Ovary (tissue), 9 donors: ENCODE results near the gene CDK5R2. TPM values are rescaled to one million over a fixed set of nuclear protein-coding genes. Genes with fewer than 3 reads are reported as not detected.

ENCODE experiments used
- DNase-seq, 5 donors: peaks; one replicate each; pipeline ENCODE4 v3.0.0-alpha.2; 2019 to 2020
- H3K27ac ChIP-seq, 2 donors: fragments of 200-600 bp; one replicate each; pipeline versions ENCODE4 v1.5.1 to v1.8.0; 2019 to 2022
- H3K27me3 ChIP-seq: fragments of 200-600 bp; one replicate; pipeline ENCODE4 v1.8.0; 2022
- H3K36me3 ChIP-seq: fragments of 200-600 bp; sonication (generic); one replicate; pipeline ENCODE4 v1.5.1; 2019
- H3K4me1 ChIP-seq: one replicate; pipeline ENCODE4 v1.8.1; 2013; ENCODE audit warnings: mild to moderate bottlenecking, moderate library complexity; ENCODE audit not compliant: insufficient read depth
- H3K4me3 ChIP-seq: fragments of 200-600 bp; sonication (generic); one replicate; pipeline ENCODE4 v1.5.1; 2017
- H3K9me3 ChIP-seq, 2 donors: fragments of 200-600 bp in 1 of 2; sonication (generic) in 1 of 2; one replicate each; pipeline versions ENCODE4 v1.5.1 to v1.8.1; 2013 to 2019; ENCODE audit warnings: mild to moderate bottlenecking in 1 of 2, moderate library complexity in 1 of 2
- CTCF ChIP-seq, 3 donors: fragments of 450-650 bp in 2 of 3; fragments of 200-600 bp in 1 of 3; IDR thresholded peaks; one replicate each; pipeline versions ENCODE4 v1.5.1 to v1.8.0; 2016 to 2022; ENCODE audit warnings: antibody characterized with exemption in 3 of 3, mild to moderate bottlenecking in 1 of 3
- EP300 ChIP-seq: sonication (generic); formaldehyde crosslinking; IDR thresholded peaks from one replicate; pipeline ENCODE4 v1.6.1; 2017; ENCODE audit warnings: antibody characterized with exemption
- POLR2A ChIP-seq: fragments of 450-650 bp; IDR thresholded peaks from one replicate; pipeline ENCODE4 v1.6.1; 2017; ENCODE audit warnings: antibody characterized with exemption, mild to moderate bottlenecking, moderate library complexity
- WGBS, 3 donors: extraction: QIAGEN DNeasy Blood & Tissue Kit in 1 of 3; methylation state at CpG; one replicate each; pipeline versions ENCODE4 v1.1.5 to v1.1.7; 2013 to 2017; 5-methylcytosine and 5-hydroxymethylcytosine counted together
- intact Hi-C, 4 donors: fragments of 100-400 bp; cut with DNase I; formaldehyde crosslinking; loops; one replicate each; pipeline versions ENCODE4 v1.11.0 to v1.15.1; 2022 to 2023
- polyA plus RNA-seq, 2 donors: library from polyadenylated mRNA; stranded (reverse); fragments of 200-250 nt in 1 of 2; fragments of 350-450 nt in 1 of 2; fragmentation: Illumina TruSeq in 1 of 2; extraction: RNeasy Lipid Tissue Mini Kit (QIAGEN cat#74804) in 1 of 2; gene quantifications; one replicate each; pipeline ENCODE4 v1.2.3, GENCODE V29; 2013 to 2014
- total RNA-seq, 7 donors: library from RNA; depleted of rRNA in 2 of 7; stranded (reverse); fragments of >200 nt in 2 of 7; fragmentation: NEBNext Ultra II Directional in 3 of 7; extraction: Animal tissue kit (Norgen Biotek cat#: 25700) in 3 of 7; gene quantifications; one replicate each; pipeline versions ENCODE4 v1.1.0 to v1.2.4, GENCODE V29; 2016 to 2023
- donor health status: DM: no; HTN: no; CAD: no; lungs with moderate emphysema.
- donor health status: DM: no; HTN: no; CAD: no.
- donor health status: Bipolar disorder and iron deficiency.
- donor health status: DM: yes; HTN: yes; CAD: no.
- donor health status: DM: no; HTN: no; CAD: no.
- donor health status: DM: yes; HTN: yes; CAD: no.

The CDK5R2 gene
- total and polyA plus RNA-seq, 9 donors, result not detected

- 7 to 13% (median 10%) methylated on average over 28 of the region's 28 CpGs for WGBS, 3 donors
- H3K4me3 ChIP-seq, result no peak overlapping the region
- H3K9me3 ChIP-seq, result no peaks in the 10 kb centered on the region
- intact Hi-C loops, result no loop called here
- DNase-seq, result no peak
- no peak overlapping the region for H3K27ac ChIP-seq
- H3K27me3 ChIP-seq, result peaks cover 4% of the 10 kb centered on the region
- H3K4me1 ChIP-seq, result peaks cover 15% of the 10 kb centered on the region
- H3K36me3 ChIP-seq, result no peaks in the 10 kb centered on the region
- TF ChIP-seq CTCF (IDR thresholded peaks at IDR 0.05), result no peak
- TF ChIP-seq EP300, result no peak
- no peak for TF ChIP-seq POLR2A
Measured at GRCh38 chr2:218982586-218983262, 23.3 kb downstream of the CDK5R2 start.

GRCh38 chr2:218983263-218983933, 23.9 kb downstream of the CDK5R2 start:
- no peak for TF ChIP-seq CTCF (IDR thresholded peaks at IDR 0.05)
- TF ChIP-seq POLR2A, result no peak
- no peak for TF ChIP-seq EP300
- 13 to 22% (median 19%) methylated on average over 23 of the region's 23 CpGs for WGBS, 3 donors
- H3K36me3 ChIP-seq, result no peaks in the 10 kb centered on the region
- peaks cover 10% of the 10 kb centered on the region for H3K27me3 ChIP-seq
- peaks cover 15% of the 10 kb centered on the region for H3K4me1 ChIP-seq
- H3K9me3 ChIP-seq, result no peaks in the 10 kb centered on the region
- intact Hi-C loops, result no loop called here
- H3K4me3 ChIP-seq, result no peak overlapping the region
- no peak overlapping the region for H3K27ac ChIP-seq
- DNase-seq, result no peak

- no peak for DNase-seq
- no peak overlapping the region for H3K27ac ChIP-seq
- H3K36me3 ChIP-seq, result no peaks in the 10 kb centered on the region
- intact Hi-C loops, result no loop called here
- no peak overlapping the region for H3K4me3 ChIP-seq
- H3K27me3 ChIP-seq, result peaks cover 11% of the 10 kb centered on the region
- TF ChIP-seq CTCF (IDR thresholded peaks at IDR 0.05) (no peak), EP300 (no peak)
- no peaks in the 10 kb centered on the region for H3K9me3 ChIP-seq
- peaks cover 15% of the 10 kb centered on the region for H3K4me1 ChIP-seq
- 7 to 10% (median 8%) methylated on average over 10 of the region's 10 CpGs for WGBS, 3 donors
Measured at GRCh38 chr2:218983934-218984238, 24.4 kb downstream of the CDK5R2 start.

GRCh38 chr2:218984239-218985020, 25.0 kb downstream of the CDK5R2 start:
- H3K4me3 ChIP-seq, result no peak overlapping the region
- H3K27ac ChIP-seq, result no peak overlapping the region
- H3K9me3 ChIP-seq, result no peaks in the 10 kb centered on the region
- intact Hi-C loops, result no loop called here
- H3K4me1 ChIP-seq, result peaks cover 15% of the 10 kb centered on the region
- 0 to 1% (median 1%) methylated on average over 50 of the region's 50 CpGs for WGBS, 3 donors
- TF ChIP-seq EP300 (no peak), POLR2A (no peak)
- H3K36me3 ChIP-seq, result no peaks in the 10 kb centered on the region
- DNase-seq, result no peak
- peaks cover 11% of the 10 kb centered on the region for H3K27me3 ChIP-seq

GRCh38 chr2:218985021-218985324, 25.5 kb downstream of the CDK5R2 start, which contains the start of gene FEV:
FEV (minus strand) TSS chr2:218985184; CDS start chr2:218985075, 109 bp downstream.
- DNase-seq, result no peak
- 0 to 2% (median 1%) methylated on average over 15 to 32 of the region's 32 CpGs for WGBS, 3 donors
- Histone ChIP-seq H3K4me3 (no peak within 1 kb of the TSS), H3K27me3 (peaks cover 11% of the 10 kb centered on the region), H3K27ac (no peak within 1 kb of the TSS), H3K36me3 (no peaks in the 10 kb centered on the region), H3K9me3 (no peaks in the 10 kb centered on the region), H3K4me1 (peaks cover 15% of the 10 kb centered on the region)
- intact Hi-C loops, result no loop called here
- TF ChIP-seq EP300 (no peak), CTCF (IDR thresholded peaks at IDR 0.05) (no peak), POLR2A (no peak)
